Loucy (cell line): Measurements from ENCODE around the gene CSF3R.

Experiments
- EZH2phosphoT487 ChIP-seq: fragments of 200-600 bp; IDR thresholded peaks from 2 replicates; pipeline ENCODE4 v1.6.1; 2018; ENCODE audit warnings: antibody characterized with exemption, mild to moderate bottlenecking, moderate library complexity, borderline replicate concordance
- TF ChIP-seq, protein P1 (sequence below): fragments of 200-600 bp; sonication (generic); conservative IDR thresholded peaks from 2 replicates; pipeline ENCODE4 v1.5.1; 2014; ENCODE audit warnings: mild to moderate bottlenecking, antibody characterized with exemption, low read length

DNA sequence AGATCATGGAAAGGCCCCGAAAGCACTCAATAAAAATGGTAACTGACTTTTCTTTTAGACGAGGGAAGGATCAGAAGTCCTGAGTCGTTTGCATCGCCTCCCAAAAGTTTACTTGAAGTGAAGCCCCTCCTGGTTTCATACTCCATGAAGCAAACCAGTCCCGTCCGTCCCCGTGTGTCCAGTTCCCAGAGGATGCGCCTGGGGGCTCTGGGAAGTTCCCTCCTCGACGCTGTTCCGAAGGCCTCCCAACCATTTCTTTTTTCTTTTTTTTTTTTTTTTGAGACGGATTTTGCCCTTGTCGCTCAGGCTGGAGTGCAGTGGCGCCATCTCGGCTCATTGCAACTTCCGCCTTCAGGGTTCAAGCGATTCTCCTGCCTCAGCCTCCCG, 31.8 kb downstream of the CSF3R start:
- TF ChIP-seq EZH2phosphoT487: no peak
- TF ChIP-seq, protein P1, sequence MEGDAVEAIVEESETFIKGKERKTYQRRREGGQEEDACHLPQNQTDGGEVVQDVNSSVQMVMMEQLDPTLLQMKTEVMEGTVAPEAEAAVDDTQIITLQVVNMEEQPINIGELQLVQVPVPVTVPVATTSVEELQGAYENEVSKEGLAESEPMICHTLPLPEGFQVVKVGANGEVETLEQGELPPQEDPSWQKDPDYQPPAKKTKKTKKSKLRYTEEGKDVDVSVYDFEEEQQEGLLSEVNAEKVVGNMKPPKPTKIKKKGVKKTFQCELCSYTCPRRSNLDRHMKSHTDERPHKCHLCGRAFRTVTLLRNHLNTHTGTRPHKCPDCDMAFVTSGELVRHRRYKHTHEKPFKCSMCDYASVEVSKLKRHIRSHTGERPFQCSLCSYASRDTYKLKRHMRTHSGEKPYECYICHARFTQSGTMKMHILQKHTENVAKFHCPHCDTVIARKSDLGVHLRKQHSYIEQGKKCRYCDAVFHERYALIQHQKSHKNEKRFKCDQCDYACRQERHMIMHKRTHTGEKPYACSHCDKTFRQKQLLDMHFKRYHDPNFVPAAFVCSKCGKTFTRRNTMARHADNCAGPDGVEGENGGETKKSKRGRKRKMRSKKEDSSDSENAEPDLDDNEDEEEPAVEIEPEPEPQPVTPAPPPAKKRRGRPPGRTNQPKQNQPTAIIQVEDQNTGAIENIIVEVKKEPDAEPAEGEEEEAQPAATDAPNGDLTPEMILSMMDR: no peak
